VCaP (cell line): ENCODE measurements around the gene FNDC3B.
A peak's percentile ranks its signal among the peaks of the same experiment; 100 is the strongest.

Source experiments
- H3K27ac ChIP-seq: fragments of 450-650 bp; 2 replicates; pipeline ENCODE4 v1.5.1; 2017
- CTCF ChIP-seq: fragments of 450-650 bp; conservative IDR thresholded peaks from 2 replicates; pipeline ENCODE4 v1.5.1; 2017; ENCODE audit warnings: mild to moderate bottlenecking, moderate library complexity

Gene FNDC3B

GRCh38 chr3:172094621-172095557 is 55.5 kb downstream of the FNDC3B start:
- no peak for TF ChIP-seq CTCF
- no peak overlapping the region for H3K27ac ChIP-seq

- TF ChIP-seq CTCF, result no peak
- peak overlapping the region; percentile 19; the same call in 1 of the 2 replicates for H3K27ac ChIP-seq
These were observed 57.6 kb downstream of the FNDC3B start for GRCh38 chr3:172096881-172097420.

- no peak for TF ChIP-seq CTCF
- H3K27ac ChIP-seq, result peak overlapping the region; percentile 19; the same call in 1 of the 2 replicates
These were observed 58.2 kb downstream of the FNDC3B start for GRCh38 chr3:172097585-172097984.

GRCh38 chr3:172098698-172099494 is 59.5 kb downstream of the FNDC3B start:
- H3K27ac ChIP-seq, result no peak overlapping the region
- no peak for TF ChIP-seq CTCF

- no peak for TF ChIP-seq CTCF
- H3K27ac ChIP-seq, result no peak overlapping the region
These were observed 60.1 kb downstream of the FNDC3B start for GRCh38 chr3:172099495-172099808.

- H3K27ac ChIP-seq, result no peak overlapping the region
- TF ChIP-seq CTCF, result no peak
These were observed 61.1 kb downstream of the FNDC3B start for GRCh38 chr3:172100482-172100881.

GRCh38 chr3:172101107-172101506 is 61.7 kb downstream of the FNDC3B start:
- no peak for TF ChIP-seq CTCF
- H3K27ac ChIP-seq, result no peak overlapping the region
